ENCODE data around the gene SPACA1. TPM values are rescaled to one million over a fixed set of nuclear protein-coding genes. Genes with fewer than 3 reads are reported as not detected.

Gene SPACA1
- total and polyA plus RNA-seq, 4 donors, result not detected

GRCh38 chr6:88008411-88008810 lies 39.2 kb upstream of the SPACA1 start:
- no peaks in the 10 kb centered on the region for H3K4me1 ChIP-seq (ENCODE audit: control insufficient read depth in 4 of 4, insufficient read depth in 4 of 4, low read length in 3 of 4)
- DNase-seq (ENCODE audit: low spot score), result no peak
- no peaks in the 10 kb centered on the region for H3K27me3 ChIP-seq (ENCODE audit: control insufficient read depth in 4 of 4, insufficient read depth in 4 of 4, low read length in 3 of 4)
- no peaks in the 10 kb centered on the region for H3K36me3 ChIP-seq (ENCODE audit: control insufficient read depth in 4 of 4, insufficient read depth in 3 of 4, low read depth in 1 of 4, low read length in 3 of 4)
- no peak overlapping the region for H3K9ac ChIP-seq (ENCODE audit: low read depth in 1 of 2, low read length in 2 of 2)
- no peak overlapping the region for H3K4me3 ChIP-seq (ENCODE audit: low read depth in 1 of 3, low read length in 3 of 3)
- no peak for TF ChIP-seq SP1 (IDR thresholded peaks at IDR 0.05)
- TF ChIP-seq, protein P1, sequence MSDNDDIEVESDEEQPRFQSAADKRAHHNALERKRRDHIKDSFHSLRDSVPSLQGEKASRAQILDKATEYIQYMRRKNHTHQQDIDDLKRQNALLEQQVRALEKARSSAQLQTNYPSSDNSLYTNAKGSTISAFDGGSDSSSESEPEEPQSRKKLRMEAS (IDR thresholded peaks at IDR 0.05), result no peak
- no peak for TF ChIP-seq TAF1 (conservative IDR thresholded peaks at IDR 0.05)
- TF ChIP-seq RAD21 (IDR thresholded peaks at IDR 0.05), result no peak
- no peak for TF ChIP-seq GABPA (IDR thresholded peaks at IDR 0.05 in 1 of 2, conservative IDR thresholded peaks at IDR 0.05 in 1 of 2)
- TF ChIP-seq EGR1 (IDR thresholded peaks at IDR 0.05; ENCODE audit: low read depth in 2 of 2), result no peak
- TF ChIP-seq REST (IDR thresholded peaks at IDR 0.05), result no peak
- TF ChIP-seq RXRA (IDR thresholded peaks at IDR 0.05), result no peak
- no peak for TF ChIP-seq HNF4G (IDR thresholded peaks at IDR 0.05)
- no peak overlapping the region for H3K27ac ChIP-seq (ENCODE audit: low read depth in 1 of 2, low read length in 2 of 2)
- no peaks in the 10 kb centered on the region for H3K9me3 ChIP-seq (ENCODE audit: control insufficient read depth in 4 of 4, low read length in 3 of 4)
- 70% methylated on average over 4 of the region's 4 CpGs for WGBS

- 55% methylated on average over 2 of the region's 2 CpGs for WGBS
- no peak overlapping the region for H3K27ac ChIP-seq (ENCODE audit: low read depth in 1 of 2, low read length in 2 of 2)
Measured at GRCh38 chr6:88008831-88009231, 38.8 kb upstream of the SPACA1 start.

More at GRCh38 chr6:88008831-88009231, 38.8 kb upstream of the SPACA1 start:
- no peak overlapping the region for H3K4me3 ChIP-seq (ENCODE audit: low read depth in 1 of 3, low read length in 3 of 3)
- DNase-seq (ENCODE audit: low spot score), result no peak
- no peak overlapping the region for H3K9ac ChIP-seq (ENCODE audit: low read depth in 1 of 2, low read length in 2 of 2)
- H3K27me3 ChIP-seq (ENCODE audit: control insufficient read depth in 4 of 4, insufficient read depth in 4 of 4, low read length in 3 of 4), result no peaks in the 10 kb centered on the region
- H3K36me3 ChIP-seq (ENCODE audit: control insufficient read depth in 4 of 4, insufficient read depth in 3 of 4, low read depth in 1 of 4, low read length in 3 of 4), result no peaks in the 10 kb centered on the region
- TF ChIP-seq, protein P2, sequence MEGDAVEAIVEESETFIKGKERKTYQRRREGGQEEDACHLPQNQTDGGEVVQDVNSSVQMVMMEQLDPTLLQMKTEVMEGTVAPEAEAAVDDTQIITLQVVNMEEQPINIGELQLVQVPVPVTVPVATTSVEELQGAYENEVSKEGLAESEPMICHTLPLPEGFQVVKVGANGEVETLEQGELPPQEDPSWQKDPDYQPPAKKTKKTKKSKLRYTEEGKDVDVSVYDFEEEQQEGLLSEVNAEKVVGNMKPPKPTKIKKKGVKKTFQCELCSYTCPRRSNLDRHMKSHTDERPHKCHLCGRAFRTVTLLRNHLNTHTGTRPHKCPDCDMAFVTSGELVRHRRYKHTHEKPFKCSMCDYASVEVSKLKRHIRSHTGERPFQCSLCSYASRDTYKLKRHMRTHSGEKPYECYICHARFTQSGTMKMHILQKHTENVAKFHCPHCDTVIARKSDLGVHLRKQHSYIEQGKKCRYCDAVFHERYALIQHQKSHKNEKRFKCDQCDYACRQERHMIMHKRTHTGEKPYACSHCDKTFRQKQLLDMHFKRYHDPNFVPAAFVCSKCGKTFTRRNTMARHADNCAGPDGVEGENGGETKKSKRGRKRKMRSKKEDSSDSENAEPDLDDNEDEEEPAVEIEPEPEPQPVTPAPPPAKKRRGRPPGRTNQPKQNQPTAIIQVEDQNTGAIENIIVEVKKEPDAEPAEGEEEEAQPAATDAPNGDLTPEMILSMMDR (IDR thresholded peaks at IDR 0.05; ENCODE audit: low read depth, low read length, missing input control), result no peak
- TF ChIP-seq HNF4A (conservative IDR thresholded peaks at IDR 0.05), result no peak
- no peak for TF ChIP-seq SP1 (IDR thresholded peaks at IDR 0.05)
- TF ChIP-seq RXRA (IDR thresholded peaks at IDR 0.05), result no peak
- TF ChIP-seq JUND (IDR thresholded peaks at IDR 0.05), result no peak
- TF ChIP-seq, protein P1 (IDR thresholded peaks at IDR 0.05), result no peak
- no peak for TF ChIP-seq HNF4G (IDR thresholded peaks at IDR 0.05)
- no peak for TF ChIP-seq ATF3 (IDR thresholded peaks at IDR 0.05)
- TF ChIP-seq RAD21 (IDR thresholded peaks at IDR 0.05), result no peak
- no peak for TF ChIP-seq FOXA2 (IDR thresholded peaks at IDR 0.05)
- no peak for TF ChIP-seq FOXA1 (IDR thresholded peaks at IDR 0.05)
- TF ChIP-seq, protein P3, sequence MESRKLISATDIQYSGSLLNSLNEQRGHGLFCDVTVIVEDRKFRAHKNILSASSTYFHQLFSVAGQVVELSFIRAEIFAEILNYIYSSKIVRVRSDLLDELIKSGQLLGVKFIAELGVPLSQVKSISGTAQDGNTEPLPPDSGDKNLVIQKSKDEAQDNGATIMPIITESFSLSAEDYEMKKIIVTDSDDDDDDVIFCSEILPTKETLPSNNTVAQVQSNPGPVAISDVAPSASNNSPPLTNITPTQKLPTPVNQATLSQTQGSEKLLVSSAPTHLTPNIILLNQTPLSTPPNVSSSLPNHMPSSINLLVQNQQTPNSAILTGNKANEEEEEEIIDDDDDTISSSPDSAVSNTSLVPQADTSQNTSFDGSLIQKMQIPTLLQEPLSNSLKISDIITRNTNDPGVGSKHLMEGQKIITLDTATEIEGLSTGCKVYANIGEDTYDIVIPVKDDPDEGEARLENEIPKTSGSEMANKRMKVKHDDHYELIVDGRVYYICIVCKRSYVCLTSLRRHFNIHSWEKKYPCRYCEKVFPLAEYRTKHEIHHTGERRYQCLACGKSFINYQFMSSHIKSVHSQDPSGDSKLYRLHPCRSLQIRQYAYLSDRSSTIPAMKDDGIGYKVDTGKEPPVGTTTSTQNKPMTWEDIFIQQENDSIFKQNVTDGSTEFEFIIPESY (IDR thresholded peaks at IDR 0.05), result no peak
- TF ChIP-seq GABPA (IDR thresholded peaks at IDR 0.05 in 1 of 2, conservative IDR thresholded peaks at IDR 0.05 in 1 of 2), result no peak
- TF ChIP-seq YY1 (IDR thresholded peaks at IDR 0.05), result no peak
- H3K4me1 ChIP-seq (ENCODE audit: control insufficient read depth in 4 of 4, insufficient read depth in 4 of 4, low read length in 3 of 4), result no peaks in the 10 kb centered on the region
- H3K9me3 ChIP-seq (ENCODE audit: control insufficient read depth in 4 of 4, low read length in 3 of 4), result no peaks in the 10 kb centered on the region
